ENCODE data around the gene DDX31. TPM values are rescaled to one million over a fixed set of nuclear protein-coding genes. Genes with fewer than 3 reads are reported as not detected.

DDX31 gene
- total RNA-seq, 1 donor from 2014 or later = 17.0 TPM

DNA sequence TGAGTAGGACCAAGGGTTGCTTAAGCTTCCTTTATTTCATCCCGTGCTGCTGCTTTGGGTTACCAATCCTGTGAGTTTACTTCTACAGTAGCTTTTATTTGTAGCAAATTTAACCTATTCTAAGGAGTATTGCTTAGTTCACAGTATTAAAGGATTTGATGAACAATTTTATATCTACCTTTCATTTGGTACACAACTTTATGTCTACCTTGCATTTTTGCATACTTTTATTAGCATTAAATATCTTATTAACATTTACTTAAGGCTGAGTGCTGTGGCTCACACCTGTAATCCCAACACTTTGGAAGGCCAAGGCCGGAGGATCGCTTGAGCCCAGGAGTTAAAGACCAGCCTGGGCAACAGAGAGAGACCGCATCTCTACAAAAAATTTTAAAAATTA is 4.7 kb upstream of the DDX31 start:
- intact Hi-C loops (cut with micrococcal nuclease) = loop anchor here (5.0 to 10.0 kb wide), 2 partner anchors 200 to 267 kb away; partner anchors contain the start of genes AK8, SPACA9 and TTF1

DNA sequence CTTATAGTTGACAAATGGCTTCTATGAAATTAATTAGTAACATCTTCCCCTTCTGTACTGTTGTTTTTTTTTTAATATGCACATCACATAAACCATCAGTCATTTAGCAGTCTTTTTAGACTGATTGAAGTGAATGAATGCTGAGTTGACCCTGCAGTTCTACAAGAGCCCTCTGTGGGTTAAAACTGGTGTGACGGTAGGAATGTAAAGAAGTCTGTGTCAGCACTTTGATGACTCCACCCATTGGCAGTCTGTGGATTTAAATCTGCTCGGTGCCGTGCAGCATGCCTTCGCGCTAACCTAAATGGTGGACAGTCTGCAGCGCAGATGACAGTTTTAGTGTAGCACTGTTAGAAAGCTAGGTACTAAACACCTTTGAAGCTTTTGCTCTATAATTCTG is 3.6 kb upstream of the DDX31 start:
- intact Hi-C loops (cut with micrococcal nuclease) = loop anchor here (5.0 to 10.0 kb wide), 2 partner anchors 201 to 266 kb away; partner anchors contain the start of genes AK8, SPACA9 and TTF1

DNA sequence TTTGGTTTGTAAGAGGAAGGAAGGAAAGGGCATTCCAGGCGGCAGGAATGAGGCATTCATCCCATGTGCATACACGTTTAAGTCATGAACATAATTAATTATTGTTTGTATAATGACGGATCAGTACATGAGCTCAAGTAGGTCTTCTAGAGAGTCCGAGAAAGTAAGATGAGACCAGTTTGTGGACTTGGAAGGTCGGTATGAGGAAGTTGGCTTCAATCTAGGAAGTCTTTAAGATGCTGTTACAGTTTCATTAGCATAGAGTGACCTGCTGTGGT is 2.6 kb upstream of the DDX31 start:
- intact Hi-C loops (cut with micrococcal nuclease) = loop anchor here (5.0 to 10.0 kb wide), 2 partner anchors 202 to 265 kb away; partner anchors contain the start of genes AK8, SPACA9 and TTF1

DNA sequence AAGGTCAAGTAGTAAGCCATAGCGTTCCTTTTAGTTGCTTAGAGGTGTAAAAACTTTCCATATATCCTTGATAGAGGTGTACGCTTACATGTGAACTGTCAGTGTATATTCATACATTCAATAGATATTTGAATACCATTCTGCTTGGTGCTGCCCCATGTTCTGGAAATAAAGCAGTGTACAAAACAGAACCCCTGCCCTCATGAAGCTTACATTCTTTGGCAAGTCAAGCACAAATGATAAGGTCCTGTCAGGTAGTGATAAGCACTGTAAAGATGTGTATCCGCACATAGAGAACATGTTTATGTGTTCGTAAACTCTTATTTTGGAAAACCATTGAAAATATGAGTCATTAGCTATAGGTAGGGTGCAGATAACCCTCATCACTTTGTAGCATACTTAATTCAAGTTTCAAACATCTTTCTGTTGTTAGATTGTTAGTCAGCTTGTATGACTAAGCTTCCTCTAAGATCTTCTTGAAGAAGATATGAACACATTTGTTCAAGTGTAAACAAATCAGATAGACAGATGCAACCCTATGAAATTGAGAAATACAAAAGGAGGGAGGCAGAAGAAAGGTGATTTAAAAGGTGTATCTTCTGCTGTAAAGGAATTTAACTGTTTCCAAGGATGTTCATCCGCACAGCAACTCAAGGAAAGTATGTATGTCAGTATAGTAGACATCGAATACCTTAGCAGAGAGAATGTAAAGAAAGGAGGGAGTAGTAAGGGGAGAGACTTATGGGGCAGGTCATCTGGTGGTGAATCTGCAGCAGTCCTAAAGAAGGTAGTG is 2.0 kb upstream of the DDX31 start:
- intact Hi-C loops (cut with micrococcal nuclease) = loop anchor here (2.0 to 10.0 kb wide), 4 partner anchors 97 to 593 kb away; partner anchors contain the start of genes AK8, MED27, SPACA9 and TTF1

DNA sequence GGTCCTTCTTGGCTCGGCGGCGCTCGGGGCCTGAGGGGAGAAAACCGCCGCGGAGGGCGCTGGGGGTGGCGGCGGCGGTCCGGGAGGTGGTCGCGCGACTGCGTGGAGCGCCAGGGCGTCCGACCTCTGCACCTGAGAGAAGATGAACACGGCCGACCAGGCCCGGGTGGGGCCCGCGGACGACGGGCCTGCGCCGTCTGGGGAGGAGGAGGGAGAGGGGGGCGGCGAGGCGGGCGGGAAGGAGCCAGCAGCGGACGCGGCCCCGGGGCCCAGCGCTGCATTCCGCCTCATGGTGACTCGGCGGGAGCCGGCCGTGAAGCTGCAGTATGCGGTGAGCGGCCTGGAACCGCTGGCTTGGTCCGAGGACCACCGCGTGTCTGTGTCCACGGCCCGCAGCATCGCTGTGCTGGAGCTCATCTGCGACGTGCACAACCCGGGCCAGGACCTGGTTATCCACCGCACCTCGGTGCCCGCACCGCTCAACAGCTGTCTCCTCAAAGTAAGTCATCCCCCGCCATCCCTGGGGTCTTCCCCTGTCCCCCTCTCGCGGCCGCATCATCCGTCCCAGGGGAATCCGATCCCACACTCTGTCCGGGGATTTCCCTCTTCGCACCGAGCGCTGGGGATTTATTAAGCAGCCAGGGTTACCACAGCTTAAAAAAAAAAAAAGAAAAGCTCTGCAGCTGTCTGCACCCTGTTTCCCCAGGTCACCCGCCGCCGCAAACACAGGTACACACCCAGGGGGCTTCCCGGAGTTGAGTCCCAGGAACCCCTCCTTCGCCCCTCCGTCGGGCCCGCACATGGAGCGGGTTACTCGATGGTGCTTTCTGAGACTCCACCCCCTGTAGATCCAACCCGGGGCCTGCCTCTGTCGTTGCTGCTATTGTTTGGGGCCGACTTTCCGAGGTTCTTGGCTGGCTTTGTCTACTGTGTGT is 941 bp upstream of the DDX31 start, which contains the start of gene GTF3C4:
TSS of gene GTF3C4 (plus strand) at position 8 of the 935 bp plus-strand sequence. CDS start at position 143, 135 bp downstream.
- intact Hi-C loops (cut with micrococcal nuclease) = loop anchor here (2.0 to 10.0 kb wide), 4 partner anchors 98 to 592 kb away; partner anchors contain the start of genes AK8, MED27, SPACA9 and TTF1

DNA sequence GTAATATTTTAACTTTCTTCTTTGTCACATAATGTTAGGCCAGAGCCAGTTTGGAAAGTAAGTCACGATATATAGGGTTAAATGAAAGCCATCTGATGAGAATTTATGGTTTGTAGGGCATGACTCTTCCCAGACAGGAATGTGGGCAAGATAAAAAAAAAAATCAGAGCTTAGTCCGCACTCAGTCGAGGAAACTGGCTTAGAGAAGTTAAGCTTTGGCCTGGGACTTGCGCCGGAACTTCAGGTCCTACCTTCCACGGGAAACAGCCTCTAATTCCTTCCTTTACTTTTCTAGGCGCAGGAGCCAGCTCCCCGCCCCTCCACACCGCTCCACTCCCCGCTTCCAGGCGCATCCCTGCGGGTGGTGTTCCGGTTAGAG is 475 bp downstream of the DDX31 start:
- intact Hi-C loops (cut with micrococcal nuclease) = no loop called here

DNA sequence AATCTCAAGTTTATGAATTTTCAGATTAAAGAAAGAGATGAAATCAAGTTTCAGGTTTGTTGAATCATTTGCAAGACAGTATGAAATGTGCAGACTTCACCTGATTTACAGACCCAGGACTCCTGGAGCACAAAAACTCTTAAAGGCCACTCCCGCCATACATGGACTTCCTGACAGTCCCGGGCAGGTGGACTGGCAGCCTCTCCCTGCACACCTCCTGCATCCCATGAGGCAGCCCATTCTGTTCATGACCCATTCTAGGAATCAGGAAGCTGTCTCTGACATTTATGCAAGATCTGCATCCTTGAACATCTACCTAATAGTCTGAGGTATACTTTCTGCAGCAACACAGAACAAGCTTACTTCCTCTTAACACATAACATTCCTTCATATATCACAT is 5.9 kb downstream of the DDX31 start:
- intact Hi-C loops (cut with micrococcal nuclease) = no loop called here

DNA sequence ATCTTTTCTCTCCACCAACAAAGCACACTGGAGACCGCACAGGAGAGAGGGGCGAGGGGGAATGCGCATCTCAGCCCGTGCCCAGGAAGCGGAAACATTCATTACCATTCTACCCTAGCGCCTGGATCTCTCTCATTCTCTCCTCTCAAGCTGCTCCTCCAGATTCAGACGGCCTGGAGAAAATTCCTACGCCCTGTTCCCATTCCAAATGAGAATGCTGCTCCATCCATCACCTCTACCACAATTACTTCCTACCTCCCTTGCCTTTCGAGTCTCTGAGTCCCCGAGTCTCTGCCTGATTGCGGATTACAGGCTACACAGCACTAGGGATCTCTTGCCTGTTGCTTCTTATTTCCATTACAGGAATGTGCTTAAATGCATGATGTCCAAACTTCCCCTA is 6.7 kb downstream of the DDX31 start:
- intact Hi-C loops (cut with micrococcal nuclease) = no loop called here

DNA sequence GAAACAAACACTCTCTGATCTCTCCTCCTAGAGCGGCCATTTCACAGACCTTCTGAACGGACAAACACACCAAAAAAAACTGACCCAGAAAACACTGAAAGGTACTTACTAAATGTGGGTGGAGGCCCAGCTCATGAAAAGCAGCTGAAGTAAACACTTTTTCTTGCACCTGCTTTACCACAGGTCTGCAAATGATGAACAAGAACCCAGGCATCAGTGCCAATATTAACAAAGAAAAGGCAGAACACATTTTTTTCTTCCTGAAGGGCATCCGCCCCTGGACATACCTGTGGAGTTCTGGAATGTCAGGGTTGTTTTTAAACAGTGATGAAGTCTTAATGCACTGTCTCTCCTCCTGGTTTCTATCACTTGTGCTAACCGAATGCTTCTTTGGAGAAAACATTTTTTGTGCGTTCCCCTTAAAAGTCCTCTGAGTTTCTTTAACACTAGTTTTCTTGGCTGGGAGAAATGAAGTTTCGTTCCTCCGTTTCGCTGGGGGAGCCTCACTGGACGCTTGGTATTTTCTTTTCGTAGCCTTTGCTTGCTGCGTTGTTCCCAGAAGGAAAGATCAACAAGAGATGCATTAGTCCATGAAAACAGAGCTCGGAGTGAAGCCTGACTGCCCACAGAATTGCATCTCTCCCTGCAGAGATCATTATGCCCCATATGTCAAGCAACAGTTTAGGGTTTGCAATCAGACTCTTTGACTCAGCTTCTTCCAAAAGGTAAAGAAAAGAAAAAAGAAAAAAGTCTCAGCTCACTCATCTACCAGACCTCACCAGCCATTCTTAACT is 7.4 kb downstream of the DDX31 start:
- intact Hi-C loops (cut with micrococcal nuclease) = no loop called here

DNA sequence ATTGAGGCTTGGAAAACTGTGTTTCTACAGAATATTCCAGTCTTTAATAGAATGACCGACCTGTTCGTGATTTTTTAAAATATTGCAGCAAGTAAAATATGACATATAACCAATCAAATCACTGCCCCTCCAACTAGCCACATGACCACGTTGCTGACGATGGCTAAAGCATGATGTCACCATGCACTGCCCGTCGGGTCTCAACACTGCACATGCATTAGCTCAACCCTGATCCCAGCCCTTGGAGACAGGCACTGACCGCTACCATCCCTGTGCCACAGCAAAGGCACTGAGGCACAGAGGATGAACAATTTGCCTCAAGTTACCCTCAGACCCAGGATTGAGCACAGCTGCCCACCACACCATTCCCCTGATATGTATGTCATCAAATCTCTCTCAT is 13.5 kb downstream of the DDX31 start:
- intact Hi-C loops (cut with micrococcal nuclease) = no loop called here

DNA sequence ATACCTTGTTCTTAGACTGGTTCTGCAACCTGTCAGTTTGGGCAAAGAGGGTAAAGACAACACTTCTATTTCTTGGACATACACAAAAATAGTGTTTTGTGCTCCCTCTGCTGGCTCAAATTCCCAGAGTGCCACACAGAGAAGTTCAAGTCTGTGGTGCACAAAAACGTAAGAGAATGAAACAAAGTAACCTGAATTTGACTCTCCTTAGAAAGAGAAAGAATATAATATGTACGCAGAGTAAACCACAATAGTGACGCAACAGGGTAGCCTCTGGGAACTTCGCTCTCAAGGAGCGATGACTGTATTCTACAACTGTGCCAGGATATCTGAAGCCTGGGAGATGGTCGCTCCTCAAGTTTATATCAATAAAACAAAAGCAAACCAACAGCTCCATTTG is 18.5 kb downstream of the DDX31 start:
- intact Hi-C loops (cut with micrococcal nuclease) = no loop called here

DNA sequence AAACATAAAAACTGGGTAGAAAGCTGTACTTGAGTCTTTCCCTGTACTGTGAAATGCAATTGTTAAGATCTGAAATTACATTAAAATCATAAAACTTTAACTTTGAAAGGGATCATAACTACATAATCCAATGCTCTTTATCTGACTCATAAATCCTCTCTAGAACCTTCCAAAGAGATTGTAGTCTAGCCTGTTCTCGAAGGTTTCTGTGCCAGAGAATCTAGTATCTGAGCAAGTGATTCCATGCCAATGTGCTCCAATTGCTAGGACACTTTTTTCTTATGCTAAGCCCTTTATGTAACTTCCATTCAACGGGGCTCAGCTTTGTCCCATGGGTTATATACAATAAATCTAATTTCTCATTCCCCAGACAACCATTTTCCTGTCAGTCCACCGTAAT is 21.1 kb downstream of the DDX31 start:
- intact Hi-C loops (cut with micrococcal nuclease) = no loop called here

DNA sequence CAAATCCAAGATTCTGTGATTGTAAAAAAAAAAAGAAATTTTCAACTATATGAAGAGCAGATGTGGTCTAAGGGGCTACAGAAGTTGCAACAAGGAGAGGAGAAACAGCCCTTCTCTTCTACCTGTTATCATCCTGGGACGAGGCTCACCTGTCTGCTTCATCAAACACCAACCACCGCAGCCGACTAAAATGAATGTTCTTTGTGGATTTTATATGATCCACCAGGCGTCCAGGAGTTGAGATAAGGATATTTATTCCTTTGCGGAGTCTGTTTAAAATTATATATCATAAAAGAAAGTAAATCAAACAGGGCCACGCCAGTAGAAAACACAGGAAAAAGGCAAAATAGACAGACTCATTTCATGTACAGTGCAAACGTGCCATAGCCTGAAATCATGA is 21.5 kb downstream of the DDX31 start:
- intact Hi-C loops (cut with micrococcal nuclease) = no loop called here

DNA sequence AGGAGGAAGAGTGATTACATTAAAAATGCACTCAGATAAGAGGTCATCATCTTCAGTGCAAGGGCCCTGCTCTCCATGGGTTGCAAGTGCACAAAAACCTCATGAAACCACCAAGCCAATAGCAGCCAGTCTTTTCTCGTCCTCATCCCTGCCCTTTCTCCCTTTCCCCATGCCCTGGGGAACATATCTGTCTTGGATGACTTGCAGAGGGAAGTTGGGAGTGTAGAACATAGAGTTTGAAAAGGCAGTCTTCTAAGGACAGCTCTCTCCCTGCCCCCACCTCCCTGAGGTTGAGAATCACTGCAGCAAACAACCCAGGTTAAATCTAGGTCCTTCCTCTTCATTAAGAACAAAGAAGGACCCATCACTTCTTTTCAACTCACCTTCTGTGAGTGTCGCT is 22.0 kb downstream of the DDX31 start:
- intact Hi-C loops (cut with micrococcal nuclease) = no loop called here

DNA sequence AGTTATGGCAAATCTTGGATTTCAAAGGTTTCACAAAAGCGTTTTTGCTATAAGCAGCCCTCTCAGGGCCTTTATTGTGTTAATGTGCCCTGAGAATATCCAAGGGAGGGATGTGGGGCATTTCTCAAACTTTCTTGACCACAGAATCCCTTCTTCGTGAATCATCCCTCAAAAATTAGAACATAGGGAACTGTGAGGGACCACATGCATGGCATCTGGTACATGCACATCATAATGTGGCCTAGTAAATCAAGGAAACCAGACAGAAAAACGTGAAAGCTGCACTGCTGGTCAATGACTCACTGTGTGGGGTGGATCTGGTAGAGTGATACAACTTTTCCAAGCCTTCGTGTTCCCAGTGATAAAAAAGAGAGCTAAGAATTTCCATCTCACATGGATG is 22.4 kb downstream of the DDX31 start:
- intact Hi-C loops (cut with micrococcal nuclease) = no loop called here

DNA sequence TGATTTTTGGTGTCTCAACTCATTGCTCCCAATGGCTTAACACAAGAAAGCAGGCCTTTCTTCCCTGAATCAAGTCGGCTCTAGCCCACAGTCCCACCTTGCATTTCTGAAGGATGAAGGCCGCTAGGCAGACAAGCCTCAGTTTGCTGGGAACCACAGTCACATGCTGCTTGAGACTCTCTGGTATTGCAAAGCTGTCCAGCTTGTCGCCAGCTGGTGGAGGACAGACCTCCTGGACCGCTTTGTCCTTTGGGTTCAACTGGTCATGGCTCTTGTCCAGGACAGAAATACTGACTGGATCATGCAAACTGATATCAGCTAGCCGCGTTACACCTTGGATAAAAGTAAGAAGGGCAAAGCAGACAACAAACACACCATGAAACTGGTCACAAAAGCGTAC is 23.1 kb downstream of the DDX31 start:
- intact Hi-C loops (cut with micrococcal nuclease) = no loop called here

DNA sequence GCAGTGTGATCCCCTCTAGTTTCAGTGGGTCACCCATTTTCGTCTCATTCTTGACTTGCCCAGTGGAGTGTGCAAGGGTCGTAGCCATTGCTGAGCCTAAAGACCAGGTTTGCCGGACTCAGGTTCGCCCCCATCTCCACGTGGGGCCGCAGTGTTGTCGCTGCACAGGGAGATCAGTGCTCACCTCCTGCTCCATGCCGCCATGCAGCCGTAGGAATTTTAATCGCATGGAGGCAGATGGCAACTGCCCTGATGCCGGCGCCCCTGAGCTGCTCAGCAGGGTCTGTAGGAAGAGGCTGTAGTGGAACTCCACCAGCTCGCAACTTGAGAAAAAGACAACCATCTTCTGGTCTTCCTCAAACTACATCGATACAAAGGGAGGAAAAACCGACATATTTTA is 24.1 kb downstream of the DDX31 start:
- intact Hi-C loops (cut with micrococcal nuclease) = no loop called here

DNA sequence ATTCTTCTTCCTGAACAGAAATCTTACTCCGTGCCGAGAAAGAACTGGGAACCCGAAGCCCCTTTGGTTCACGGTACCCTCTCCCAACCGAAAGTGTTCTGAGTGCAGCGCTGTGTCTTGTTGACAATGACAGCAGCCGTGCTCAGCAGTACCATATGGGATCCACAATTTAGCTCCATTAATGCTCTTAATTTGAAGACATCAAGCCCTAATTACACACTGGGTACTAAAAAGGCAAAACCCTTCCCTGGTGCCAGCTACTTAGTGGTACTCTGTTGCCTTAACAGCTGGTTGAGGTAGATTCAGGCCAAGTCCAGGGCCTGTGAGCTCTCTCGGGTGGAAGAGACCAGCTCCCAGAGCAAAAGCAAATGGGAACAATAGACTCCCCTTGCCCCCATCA is 24.5 kb downstream of the DDX31 start:
- intact Hi-C loops (cut with micrococcal nuclease) = no loop called here

DNA sequence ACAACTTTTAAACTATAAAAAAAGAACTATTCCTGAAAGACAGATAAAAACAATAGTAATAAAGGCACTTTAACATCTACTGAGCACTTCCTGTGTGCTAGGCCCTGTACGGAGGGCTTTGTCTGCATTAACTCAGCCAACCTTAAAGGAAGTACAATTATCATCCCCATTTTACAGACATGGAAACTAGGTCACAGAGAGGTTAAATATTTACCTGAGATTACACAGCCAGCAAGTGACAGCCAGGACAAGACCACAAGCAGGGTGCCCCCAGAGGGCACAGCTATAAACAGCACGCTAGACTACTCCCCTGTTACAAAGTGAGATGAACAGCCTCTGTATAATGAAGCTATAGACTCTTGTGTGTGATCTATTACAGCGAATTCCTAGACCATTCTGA is 25.5 kb downstream of the DDX31 start:
- intact Hi-C loops (cut with micrococcal nuclease) = no loop called here

DNA sequence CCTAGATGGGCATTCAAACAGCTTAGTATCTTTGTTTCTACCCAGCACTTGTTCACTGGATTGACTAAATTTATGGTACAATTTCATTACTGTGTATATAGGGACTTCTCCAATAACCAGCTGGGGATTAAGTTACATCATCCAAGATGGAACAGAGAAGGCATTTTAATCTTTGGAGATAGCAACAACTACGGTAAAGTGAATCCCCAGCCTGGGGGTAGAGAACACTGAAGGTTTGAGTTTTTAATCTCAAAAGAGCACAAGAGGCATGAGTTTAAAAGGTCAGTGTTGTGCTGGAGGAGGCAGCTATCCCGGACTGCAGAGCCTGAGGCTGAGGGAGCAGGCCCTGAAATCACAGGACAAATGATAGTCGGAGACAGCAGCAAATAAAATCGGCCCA is 28.6 kb downstream of the DDX31 start:
- intact Hi-C loops (cut with micrococcal nuclease) = no loop called here

DNA sequence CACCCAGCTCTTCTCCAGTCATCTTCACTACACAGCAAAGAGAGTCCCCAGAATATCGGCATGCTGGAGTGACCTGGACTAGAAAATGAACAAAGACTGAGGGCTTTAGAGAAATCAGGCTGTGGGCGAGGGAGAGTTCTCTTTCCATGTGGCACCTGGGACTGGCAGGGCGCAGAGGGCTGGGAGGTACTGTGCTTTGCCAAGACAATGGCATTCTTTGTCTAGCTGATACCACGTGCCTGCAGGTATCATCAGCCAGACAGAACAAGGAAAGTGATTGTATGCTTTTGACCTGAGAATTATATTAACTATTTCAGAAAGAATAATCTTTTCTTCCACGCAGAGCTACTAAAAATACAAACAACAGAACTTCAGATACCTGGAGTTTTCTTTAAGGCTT is 30.5 kb downstream of the DDX31 start:
- intact Hi-C loops (cut with micrococcal nuclease) = no loop called here

Data from T-helper 2 cell treated with Interferon-gamma antibody and Interleukin-4, amounts not matched to agents 100 ng/mL and 5 ng/mL, for 36 hours (primary cell).